HepG2 (cell line): ENCODE results near the gene MSH4. TPM values are rescaled to one million over a fixed set of nuclear protein-coding genes. Genes with fewer than 3 reads are reported as not detected.

ENCODE experiments used
- DNMT1 ChIP-seq: sonication (generic); formaldehyde crosslinking; IDR thresholded peaks from 2 replicates; pipeline ENCODE4 v1.5.1; 2020; ENCODE audit warnings: mild to moderate bottlenecking, missing genetic modification reagents
- HES4 ChIP-seq: sonication (generic); formaldehyde crosslinking; IDR thresholded peaks from 2 replicates; pipeline ENCODE4 v1.9.0; 2021; ENCODE audit warnings: mild to moderate bottlenecking, missing genetic modification reagents, borderline replicate concordance
- HNF1B ChIP-seq: sonication (generic); formaldehyde crosslinking; IDR thresholded peaks from 2 replicates; pipeline ENCODE4 v1.5.1; 2020; ENCODE audit warnings: mild to moderate bottlenecking, moderate library complexity, missing genetic modification reagents
- KIAA2018 ChIP-seq: sonication (generic); formaldehyde crosslinking; IDR thresholded peaks from 2 replicates; pipeline ENCODE4 v1.5.0; 2020; ENCODE audit warnings: mild to moderate bottlenecking, missing genetic modification reagents, borderline replicate concordance
- MYNN ChIP-seq: sonication (generic); formaldehyde crosslinking; IDR thresholded peaks from 2 replicates; pipeline ENCODE4 v1.4.0; 2020; ENCODE audit warnings: mild to moderate bottlenecking, low read depth, missing genetic modification reagents
- NR2F1 ChIP-seq, 2 experiments: fragments of 450-650 bp in 1 of 2; formaldehyde crosslinking in 1 of 2; IDR thresholded peaks; 2 replicates each; pipeline versions ENCODE4 v1.5.0 to v1.6.1; 2016 to 2020; ENCODE audit warnings: mild to moderate bottlenecking in 1 of 2, missing compliant biosample characterization in 1 of 2, missing genetic modification reagents in 1 of 2, moderate library complexity in 1 of 2
- RAD51 ChIP-seq: fragments of 450-650 bp; IDR thresholded peaks from 2 replicates; pipeline ENCODE4 v1.6.1; 2016; ENCODE audit warnings: borderline replicate concordance
- SNAPC2 ChIP-seq: sonication (generic); formaldehyde crosslinking; IDR thresholded peaks from 2 replicates; pipeline ENCODE4 v1.8.1; 2022; ENCODE audit warnings: mild to moderate bottlenecking, missing genetic modification reagents
- ZMYM3 ChIP-seq: sonication (generic); formaldehyde crosslinking; IDR thresholded peaks from 2 replicates; pipeline ENCODE4 v1.5.1; 2020; ENCODE audit warnings: mild to moderate bottlenecking, missing genetic modification reagents
- ZNF235 ChIP-seq: sonication (generic); formaldehyde crosslinking; IDR thresholded peaks from 2 replicates; pipeline ENCODE4 v1.8.1; 2023; ENCODE audit warnings: mild to moderate bottlenecking, missing genetic modification reagents, borderline replicate concordance
- ZNF703 ChIP-seq: sonication (generic); formaldehyde crosslinking; IDR thresholded peaks from 2 replicates; pipeline ENCODE4 v1.5.1; 2020; ENCODE audit warnings: missing genetic modification reagents, mild to moderate bottlenecking, moderate library complexity, borderline replicate concordance
- polyA plus RNA-seq, 8 experiments: library from polyadenylated mRNA; depleted of rRNA in 3 of 8; stranded (reverse) in 7 of 8; unstranded in 1 of 8; fragments of >200 nt; fragmentation: Illumina TruSeq in 4 of 8; extraction: Trizol in 4 of 8; gene quantifications; 2 replicates each; pipeline versions ENCODE4 v1.2.1 to v1.2.3, GENCODE V29; 2011 to 2016; ENCODE audit warnings: low read depth in 4 of 8, missing spikeins in 1 of 8, mixed read lengths in 1 of 8; ENCODE audit not compliant: insufficient read depth in 1 of 8
- total RNA-seq, 5 experiments: library from RNA; depleted of rRNA; stranded (reverse); fragments of >200 nt; fragmentation: Illumina TruSeq; extraction: Trizol; gene quantifications; 2 replicates each; pipeline ENCODE4 v1.2.3, GENCODE V29; 2016; ENCODE audit warnings: low read depth in 1 of 5

Gene MSH4
- total and polyA plus RNA-seq, 2 of the 13 experiments (the other 11 are each of a cell fraction or from before 2014, with no cell fraction given), result 0.01 to 0.09 TPM

- TF ChIP-seq KIAA2018 (CRISPR knock-in tag) (no peak), RAD51 (no peak), MYNN (CRISPR knock-in tag) (no peak), HES4 (CRISPR knock-in tag) (no peak), SNAPC2 (CRISPR knock-in tag) (no peak), HNF1B (CRISPR knock-in tag) (no peak), ZMYM3 (CRISPR knock-in tag) (no peak), NR2F1 (CRISPR knock-in tag; IDR thresholded peaks at IDR 0.05) (no peak), DNMT1 (CRISPR knock-in tag) (no peak), ZNF235 (no peak), ZNF703 (CRISPR knock-in tag) (no peak)
Measured at GRCh38 chr1:75916834-75917233, 120.2 kb downstream of the MSH4 start (continued).
